Dermis blood vessel endothelial cell (primary cell): ENCODE results near the gene HDAC9. TPM values are rescaled to one million over a fixed set of nuclear protein-coding genes. Genes with fewer than 3 reads are reported as not detected.
"Not testable (repeated sequence)": the region's sequence is repeated elsewhere in the genome, so short reads cannot be mapped to it uniquely, and the experiment has no call there.

ENCODE experiments used
- DNase-seq: peaks from one replicate; pipeline ENCODE4 v3.0.0; 2010
- total RNA-seq: library from RNA; depleted of rRNA; stranded (reverse); fragments of >200 nt; gene quantifications from 2 replicates; pipeline ENCODE4 v1.2.3, GENCODE V29; 2014

The HDAC9 gene
- total RNA-seq, 1 donor from 2014 or later, result 3.9 TPM

DNA sequence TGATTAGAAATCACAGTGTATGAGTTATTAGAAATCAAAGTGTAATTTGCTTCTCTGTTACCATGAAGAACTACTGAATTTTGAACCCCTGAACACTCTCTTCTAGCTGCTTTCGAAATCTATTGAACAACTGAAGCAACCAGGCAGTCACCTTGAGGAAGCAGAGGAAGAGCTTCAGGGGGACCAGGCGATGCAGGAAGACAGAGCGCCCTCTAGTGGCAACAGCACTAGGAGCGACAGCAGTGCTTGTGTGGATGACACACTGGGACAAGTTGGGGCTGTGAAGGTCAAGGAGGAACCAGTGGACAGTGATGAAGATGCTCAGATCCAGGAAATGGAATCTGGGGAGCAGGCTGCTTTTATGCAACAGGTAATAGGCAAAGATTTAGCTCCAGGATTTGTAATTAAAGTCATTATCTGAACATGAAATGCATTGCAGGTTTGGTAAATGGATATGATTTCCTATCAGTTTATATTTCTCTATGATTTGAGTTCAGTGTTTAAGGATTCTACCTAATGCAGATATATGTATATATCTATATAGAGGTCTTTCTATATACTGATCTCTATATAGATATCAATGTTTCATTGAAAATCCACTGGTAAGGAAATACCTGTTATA lies 170.7 kb downstream of the HDAC9 start:
- DNase-seq, result peak; percentile 82

DNA sequence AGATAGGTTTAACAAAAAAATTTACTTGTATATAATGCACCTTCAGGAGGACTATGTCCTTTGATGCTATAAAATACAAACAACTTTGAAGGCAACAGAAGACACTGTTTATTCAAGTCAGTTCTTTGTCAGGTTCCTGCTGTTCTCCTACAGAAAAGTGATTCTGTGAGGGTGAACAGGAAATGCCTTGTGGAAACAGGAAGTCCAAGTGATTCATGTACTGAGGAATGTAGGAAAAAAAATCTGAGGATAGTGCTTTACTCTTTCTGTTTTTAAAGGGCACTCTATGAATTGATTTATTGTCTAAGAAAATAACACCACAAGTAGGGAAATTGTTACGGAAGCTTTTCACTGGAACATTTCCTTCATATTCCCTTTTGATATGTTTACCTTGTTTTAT lies 171.9 kb downstream of the HDAC9 start:
- peak; percentile 84 for DNase-seq

DNA sequence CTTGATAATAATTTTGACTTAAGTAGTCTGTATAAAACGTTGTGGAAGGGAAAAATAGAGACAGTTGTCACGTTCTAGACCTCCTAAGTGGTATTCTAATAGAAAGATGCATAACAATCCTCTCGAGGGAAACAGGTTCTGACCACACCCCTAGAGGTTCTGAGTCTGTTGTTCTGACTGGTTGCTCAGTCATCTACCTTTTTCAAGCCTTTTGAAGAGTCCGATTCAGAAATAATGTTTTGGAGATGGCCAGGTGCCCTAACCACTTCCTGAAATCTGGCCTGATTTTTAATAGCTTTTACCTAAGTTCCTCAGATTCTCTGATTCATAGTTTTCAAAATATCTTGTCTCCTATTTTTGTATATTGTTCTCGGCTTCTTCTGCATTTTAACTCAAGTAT lies 175.6 kb downstream of the HDAC9 start:
- no peak for DNase-seq

DNA sequence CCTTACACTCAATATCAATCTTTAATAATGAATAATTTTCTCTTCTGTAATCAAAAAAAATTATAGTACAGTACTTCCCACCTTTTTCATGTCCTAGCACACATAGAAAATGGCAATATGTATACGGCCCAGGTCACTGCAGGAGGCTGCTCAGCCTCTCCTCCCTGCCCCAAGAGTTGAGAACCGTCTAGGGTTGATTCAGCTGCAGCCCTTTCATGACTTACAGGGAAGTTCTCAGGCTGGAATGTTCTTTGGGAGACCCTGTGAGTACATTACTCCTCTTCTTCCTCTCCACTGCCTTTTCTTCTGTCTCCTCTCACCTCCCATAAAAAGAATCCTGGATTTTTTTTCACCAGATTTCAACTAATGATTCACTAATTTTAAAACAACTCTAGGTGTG lies 180.0 kb downstream of the HDAC9 start:
- no peak for DNase-seq

DNA sequence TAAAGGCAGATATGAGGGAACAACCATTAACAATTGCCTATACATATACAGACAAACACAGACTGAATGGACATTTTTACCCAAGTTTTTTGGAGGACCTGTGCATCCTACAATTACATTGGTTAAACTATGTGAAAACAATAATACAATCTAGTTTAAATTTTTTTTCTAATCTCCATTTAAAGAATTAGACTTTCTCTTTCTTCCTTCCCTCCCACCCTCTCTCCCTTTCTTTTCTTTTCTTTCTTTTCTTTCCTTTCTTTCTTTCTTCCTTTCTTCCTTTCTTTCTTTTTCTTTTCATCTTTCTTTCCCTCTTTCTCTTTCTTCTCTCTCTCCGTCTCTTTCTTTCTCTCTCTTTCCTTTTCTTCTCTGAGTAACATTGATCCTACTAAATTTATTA lies 183.7 kb downstream of the HDAC9 start:
- DNase-seq, result no peak

DNA sequence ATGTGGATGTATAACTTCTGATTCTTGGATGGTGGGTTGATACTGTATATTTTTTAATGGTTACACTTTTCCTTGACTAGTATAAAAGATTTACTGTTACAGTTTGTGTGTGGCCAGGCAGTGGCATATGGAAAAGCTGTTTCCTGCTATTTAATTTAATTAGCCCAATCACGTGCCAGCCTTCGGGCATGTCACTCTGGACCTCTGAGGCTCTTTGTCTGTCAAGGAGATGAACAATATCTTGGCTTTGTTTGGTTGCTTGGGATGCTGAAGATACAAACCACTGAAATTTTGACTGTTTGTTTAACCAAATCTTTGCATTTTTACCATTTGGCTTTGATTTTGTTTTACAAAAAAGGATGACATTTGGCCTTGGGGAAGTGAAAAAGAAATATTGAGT lies 185.0 kb downstream of the HDAC9 start:
- DNase-seq, result no peak

DNA sequence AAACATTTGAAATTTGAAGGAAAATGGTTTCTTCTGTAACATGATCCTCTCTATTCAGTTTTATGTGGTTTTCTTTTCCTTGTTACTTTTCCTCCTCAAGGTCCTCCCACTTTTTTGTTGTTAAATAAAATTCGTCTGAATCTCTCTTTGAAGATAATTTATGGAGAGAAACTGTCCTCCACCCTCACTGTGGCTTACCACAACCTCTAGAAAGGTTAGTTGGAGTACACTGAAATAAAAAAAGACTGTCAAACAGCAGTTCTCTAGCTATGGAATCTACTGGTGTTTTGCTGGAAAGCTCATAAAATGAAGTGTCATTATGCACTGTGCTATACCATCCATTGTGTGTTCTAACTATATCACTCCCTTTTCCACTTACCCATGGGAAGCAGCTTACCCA lies 189.4 kb downstream of the HDAC9 start:
- DNase-seq, result no peak

DNA sequence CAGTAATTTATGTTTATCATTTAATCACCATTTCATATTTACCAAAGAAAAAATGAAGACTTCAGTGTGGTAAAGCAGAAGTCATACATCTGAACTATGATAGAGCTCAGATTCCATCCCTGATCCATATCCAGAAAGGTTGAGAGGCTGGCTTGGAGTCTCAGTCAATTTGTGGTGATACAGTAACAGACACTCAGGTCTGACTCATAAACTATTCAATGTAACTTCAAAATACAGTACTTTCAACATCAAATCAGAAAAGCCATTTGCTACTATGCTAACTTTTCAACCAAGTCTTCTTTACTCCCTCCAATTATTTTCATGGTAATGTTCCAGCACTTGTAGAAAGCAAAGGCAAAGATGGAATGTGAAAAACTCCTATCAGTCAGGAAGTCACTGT lies 190.4 kb downstream of the HDAC9 start:
- DNase-seq, result no peak

DNA sequence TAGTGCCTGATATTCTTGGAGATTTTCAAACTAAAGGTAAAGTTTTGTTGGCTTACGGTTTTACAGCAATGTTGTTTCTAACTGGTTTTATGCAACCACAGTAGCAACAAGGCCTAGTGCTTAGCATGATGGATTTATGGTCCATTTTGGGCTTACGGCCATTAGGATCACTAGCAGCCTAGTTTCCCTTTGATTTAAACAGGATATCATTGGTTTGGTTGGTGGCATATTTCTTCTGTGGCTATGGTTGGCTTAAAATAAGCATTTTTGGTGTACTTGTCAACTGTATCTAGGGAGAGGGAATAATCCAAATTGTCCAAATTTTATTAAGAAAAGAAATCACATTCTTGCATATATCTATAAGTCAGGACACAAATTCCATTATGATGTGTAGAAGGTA lies 194.0 kb downstream of the HDAC9 start:
- DNase-seq, result no peak

DNA sequence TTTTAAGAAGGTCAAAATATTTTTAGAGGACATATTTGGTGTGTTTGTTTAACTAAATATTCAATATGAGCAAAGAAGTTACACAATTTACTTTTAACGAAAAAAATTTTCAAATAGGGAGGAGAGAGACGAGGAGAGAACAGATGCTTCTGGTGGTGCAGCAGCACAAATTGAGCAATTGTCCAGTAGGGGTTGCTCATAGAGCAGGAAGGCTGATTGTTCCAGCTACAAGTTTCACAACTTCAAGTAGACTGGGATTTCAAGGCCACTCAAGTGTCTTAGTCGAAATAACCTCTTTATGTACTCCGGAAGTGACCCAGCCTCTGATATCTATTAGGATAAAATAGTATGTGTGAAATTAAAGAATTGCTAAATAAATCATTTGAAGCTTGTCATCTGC lies 197.9 kb downstream of the HDAC9 start:
- DNase-seq, result peak; percentile 60

DNA sequence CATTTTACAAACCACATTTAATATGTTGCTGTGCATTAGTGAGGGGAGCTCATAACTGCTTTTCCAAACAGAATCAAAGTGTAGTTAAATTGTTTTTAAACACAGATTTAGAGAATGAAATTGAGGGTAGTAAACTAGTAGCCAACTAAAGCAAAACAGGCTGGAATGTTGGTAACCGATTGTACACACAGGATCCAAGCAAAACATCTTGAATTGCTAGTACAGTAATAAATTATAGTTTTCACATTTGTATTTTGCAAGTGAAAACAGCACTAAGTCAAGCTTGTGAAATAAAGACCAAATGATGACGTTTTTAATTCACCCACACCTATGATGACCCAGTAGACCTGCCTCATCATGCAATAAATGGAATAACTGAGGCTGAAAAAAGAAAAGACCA lies 198.3 kb downstream of the HDAC9 start:
- DNase-seq, result no peak

DNA sequence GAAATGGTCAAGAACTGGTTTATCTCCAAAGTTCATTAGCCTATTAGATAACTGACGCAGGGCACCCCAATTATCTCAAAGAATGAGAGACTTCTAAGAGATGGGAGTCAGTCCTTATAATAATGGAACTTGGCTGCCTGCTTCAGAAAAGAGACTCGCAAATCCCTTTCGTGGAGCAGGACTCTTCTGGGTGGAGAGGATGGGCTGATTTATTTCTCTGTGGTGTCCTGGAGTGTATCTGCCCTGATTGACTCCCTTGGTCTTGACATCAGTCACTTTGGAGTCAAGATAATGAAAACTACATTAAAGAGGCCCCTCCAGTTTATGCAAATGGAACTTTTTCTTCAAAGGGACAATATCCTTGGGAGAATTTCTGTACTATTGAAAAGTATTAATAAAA lies 198.9 kb downstream of the HDAC9 start:
- no peak for DNase-seq

DNA sequence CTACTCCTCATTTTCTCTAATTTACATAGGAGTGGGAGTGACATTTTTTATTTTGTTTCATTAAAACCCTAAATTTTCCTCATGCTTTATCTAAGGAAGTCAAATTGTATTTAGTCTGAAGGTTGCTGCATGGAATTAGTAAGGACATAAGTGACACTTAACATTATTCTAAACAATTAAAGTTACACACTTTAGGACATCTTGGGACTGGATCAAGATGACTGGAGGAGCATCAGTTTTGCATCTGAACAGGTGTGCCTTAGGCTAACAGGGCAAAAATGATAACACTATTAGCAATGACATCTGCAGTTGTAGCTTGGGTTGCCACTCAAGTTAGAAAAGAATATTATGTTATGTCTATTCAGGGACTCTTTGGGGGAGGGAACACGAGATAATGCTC lies 199.4 kb downstream of the HDAC9 start:
- no peak for DNase-seq

DNA sequence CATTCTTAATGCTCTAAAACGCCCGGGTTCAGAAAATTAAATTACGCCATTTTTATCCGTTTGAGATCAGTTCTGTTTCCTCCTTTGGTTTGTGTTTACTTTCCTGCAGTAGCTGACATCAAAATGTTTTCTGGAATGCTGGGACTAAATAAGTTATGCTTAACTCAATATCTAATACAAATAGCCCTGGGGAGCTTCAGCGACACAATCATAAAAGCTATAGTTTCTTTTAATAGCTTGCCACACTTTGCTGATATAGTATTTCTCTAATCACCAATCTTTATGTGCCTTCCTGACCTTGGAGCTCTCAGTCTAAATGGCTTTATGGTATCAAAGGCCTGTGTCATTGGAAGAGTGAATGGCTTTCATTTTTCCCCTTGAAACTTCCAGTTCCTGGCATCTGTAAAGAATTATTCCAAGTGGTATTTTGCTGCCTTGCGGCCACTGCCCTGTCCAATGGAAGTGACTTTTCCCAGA lies 202.7 kb downstream of the HDAC9 start:
- no peak for DNase-seq

DNA sequence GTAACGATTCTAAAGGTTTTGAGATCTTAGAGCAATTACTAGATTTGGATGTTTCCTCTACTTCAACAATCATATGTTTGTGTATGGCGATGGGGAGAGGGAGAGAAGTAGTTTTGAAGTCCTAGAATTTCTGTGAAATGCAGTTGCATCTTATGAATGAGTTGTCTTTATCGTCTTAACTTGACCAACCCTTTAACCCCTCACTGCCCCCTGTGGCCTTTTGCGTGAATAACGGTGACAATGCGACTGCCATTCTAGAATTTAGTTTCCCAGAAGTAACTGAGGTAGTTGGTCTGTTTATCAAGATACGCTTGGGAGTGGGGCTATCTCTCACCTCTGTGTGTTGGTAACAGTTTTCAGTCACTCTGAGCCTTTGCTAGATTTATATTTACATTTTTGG lies 204.6 kb downstream of the HDAC9 start:
- DNase-seq, result peak; percentile 5

DNA sequence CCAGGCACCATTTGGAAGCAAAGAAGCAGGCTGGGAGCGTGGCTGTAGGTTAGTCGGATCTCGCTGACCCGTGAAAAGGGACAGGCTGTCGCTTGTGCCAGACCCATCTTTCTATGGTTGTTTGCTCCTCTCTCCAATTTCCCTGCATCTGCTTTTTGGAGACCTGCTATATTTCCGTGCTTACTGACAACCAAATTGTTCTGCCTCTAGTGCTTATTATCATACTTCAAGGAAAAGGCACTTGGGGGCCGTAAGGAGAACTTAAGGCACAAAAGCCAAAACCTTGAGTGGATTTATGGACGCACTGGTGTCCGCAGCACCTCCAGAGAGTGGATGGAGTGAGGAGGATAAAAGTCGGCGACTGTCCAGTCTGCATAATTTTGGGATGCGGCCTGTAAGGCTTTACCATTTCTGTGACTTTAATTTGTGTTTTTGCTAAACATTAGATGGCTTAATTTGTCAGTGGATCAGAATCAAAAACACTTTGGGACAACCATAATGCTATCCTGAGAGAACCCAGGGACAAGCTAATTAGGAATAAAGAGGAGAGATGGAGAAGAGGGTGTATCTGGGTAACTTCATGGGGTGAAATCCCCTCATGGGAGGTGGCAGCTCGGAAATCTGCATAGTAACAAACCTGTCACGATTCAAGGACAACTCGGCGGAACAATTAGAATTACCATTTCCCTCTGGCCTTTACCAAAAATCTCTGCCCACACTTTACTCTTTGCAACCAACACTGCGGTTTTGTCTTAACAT lies 206.7 kb downstream of the HDAC9 start:
- no peak for DNase-seq

DNA sequence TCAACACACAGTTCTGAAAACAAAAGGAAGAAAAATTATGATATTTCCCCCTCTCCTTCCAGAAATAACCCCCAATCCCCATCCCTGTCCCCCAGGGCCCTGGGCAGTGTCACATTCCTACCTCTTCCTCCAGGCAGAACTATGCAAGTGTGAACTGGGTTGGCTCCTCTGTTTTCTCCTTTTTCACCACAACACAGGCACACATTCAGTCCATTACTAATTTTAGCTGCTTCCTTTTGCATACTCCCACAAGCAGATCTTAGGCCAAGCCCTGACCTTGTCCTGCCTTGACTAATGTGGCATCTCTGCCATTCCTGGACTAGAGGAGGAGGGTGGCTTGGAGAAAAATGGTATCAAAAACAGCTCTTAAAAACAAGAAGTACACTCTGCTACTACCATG lies 208.1 kb downstream of the HDAC9 start:
- no peak for DNase-seq

DNA sequence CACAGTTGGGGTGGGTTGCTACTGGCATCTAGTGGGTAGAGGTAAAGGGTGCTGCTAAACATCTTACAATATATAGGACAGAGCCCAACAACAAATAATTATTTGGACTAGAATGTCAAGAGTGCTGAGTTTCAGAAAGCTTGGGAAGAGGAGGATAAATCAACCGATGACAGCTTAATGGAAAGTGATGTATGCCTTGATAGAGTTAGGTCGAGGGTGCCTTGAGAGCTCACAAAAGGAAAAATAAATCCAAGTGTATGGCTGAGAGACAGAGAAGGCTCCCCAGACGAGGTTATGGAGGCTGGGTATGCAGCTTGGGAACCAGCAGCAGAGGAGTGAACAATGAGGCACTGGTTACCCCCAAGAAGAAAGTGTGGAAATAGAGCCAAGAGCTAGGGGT lies 211.1 kb downstream of the HDAC9 start:
- no peak for DNase-seq

DNA sequence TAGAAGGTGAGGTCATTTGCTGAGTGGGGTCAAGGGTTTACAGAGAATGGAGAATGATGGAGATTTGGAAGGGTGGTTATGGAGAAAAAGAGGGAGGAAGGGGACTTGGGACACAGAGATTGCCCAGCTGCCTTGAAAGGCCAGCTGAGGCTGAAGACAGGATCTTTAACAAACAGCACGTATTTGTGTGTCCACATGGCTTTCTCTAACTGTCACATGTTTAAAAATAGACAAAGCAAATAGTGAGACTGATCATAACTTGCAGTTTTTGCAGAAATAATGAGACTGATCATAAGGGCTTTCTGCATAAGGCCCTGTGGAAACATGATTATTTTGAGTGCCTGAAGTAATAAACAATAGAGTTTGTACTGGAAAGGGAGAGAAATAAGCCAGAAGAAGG lies 212.7 kb downstream of the HDAC9 start:
- no peak for DNase-seq

DNA sequence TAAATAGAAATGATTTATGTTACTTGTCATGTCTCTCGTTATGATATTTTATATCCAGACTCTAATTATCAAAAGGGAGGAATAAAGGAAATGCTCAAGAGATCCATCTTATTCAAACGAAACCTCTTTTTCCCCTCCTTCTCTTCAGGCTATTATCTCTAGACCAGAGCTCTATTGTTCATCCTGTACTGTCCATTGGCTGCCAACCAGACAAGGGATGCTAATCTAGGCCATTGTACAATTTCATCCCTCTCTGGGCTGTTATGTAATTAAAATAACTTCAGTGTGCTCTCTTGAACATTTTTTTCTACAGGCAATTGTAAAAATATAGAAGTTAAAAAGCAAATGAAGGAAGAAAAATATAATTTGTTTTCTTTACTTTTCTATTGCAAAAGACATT lies 220.4 kb downstream of the HDAC9 start:
- DNase-seq, result no peak

DNA sequence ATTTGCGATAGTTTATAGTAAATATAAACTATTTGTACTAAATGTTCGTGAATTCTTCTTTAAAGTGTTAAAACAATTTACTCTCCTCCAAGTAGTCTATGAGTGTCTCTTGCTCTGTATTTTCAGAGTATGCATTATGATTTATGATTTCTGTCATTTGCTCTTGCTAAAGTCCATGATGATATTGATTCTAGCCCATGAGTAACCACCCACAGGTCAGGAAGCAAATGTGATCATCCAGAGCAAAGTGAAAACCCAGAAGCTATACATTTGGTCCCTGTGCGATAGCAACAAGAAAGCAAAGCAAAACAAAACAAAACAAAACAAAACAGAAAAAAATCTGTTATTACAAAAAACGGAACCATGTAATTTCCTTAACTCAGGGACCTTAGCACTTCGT lies 225.9 kb downstream of the HDAC9 start:
- no peak for DNase-seq

DNA sequence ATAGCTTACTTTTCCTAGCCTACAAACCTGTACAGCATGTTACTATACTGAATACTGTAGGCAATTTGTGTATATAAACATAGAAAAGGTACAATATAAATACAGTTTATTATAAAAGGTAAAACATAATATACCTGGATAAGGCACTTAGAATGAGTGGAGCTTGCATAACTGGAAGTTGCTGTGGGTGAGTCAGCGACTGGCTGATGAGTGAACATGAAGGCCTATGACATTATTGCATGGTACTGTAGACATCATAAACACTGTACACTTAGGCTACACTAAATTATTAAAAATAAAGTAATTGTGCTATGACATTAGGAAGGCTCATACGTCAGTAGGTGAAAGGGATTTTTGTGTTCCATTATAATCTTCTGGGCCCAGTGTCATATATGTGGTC lies 228.8 kb downstream of the HDAC9 start:
- DNase-seq, result no peak

DNA sequence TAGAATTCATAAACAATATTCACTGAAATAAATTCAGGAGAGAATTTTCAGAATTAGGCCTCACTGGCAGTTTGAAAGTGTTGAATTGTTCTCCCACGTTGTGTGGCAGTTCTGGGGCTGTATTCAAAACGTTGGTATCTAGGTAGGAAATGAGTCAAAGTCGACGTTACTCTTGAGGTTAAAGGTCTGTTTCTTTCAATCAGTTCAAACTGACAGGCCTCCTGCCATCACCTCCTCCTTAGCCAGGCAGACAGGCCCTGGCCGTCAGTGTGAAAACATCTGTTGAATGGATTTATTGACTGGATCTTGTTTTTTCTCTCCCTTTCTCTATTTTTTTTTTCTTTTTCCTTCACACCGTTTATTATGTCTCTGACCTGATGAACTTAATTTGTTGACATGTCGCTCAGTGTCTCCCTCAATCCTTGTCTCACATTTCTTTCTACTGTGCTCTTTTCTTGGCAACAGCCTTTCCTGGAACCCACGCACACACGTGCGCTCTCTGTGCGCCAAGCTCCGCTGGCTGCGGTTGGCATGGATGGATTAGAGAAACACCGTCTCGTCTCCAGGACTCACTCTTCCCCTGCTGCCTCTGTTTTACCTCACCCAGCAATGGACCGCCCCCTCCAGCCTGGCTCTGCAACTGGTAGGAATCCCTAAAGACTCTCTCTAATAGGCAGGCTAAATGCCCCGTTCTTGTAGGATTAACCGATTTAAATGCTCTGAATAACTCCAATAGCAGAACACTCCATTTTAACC lies 231.7 kb downstream of the HDAC9 start:
- peak; percentile 28 for DNase-seq

DNA sequence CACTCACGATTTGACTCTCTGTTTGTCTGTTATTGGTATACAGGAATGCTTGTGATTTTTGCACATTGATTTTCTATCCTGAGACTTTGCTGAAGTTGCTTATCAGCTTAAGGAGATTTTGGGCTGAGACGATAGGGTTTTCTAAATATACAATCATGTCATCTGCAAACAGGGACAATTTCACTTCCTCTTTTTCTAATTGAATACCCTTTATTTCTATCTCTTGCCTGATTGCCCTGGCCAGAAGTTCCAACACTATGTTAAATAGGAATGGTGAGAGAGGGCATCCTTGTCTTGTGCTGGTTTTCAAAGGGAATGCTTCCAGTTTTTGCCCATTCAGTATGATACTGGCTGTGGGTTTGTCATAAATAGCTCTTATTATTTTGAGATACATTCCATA lies 240.5 kb downstream of the HDAC9 start:
- DNase-seq, result not testable (repeated sequence)
